Measurements from ENCODE around the gene SGK1. TPM values are rescaled to one million over a fixed set of nuclear protein-coding genes. Genes with fewer than 3 reads are reported as not detected.

The SGK1 gene
- total RNA-seq, 3 donors from 2014 or later: 104 to 459 (median 193) TPM

- intact Hi-C loops (cut with DNase I; ENCODE audit: low total_unique reads): loop anchor here (10.0 kb wide), 1 partner anchor 649 kb away; no protein-coding TSS in a partner anchor
- Histone ChIP-seq H3K4me1 (peaks cover 5 to 6% of the 10 kb centered on the region in 2 donors), H3K27me3 (no peaks in the 10 kb centered on the region), H3K9me3 (no peaks in the 10 kb centered on the region), H3K27ac (peak overlapping the region; percentile 95 to 96), H3K36me3 (peaks cover 8% of the 10 kb centered on the region), H3K4me3 (peak overlapping the region; percentile 78 to 93 (median 87))
- peak in 1 of 2 donors; percentile 73 for DNase-seq (ENCODE audit: low spot score in 2 of 2)
- TF ChIP-seq CTCF (IDR thresholded peaks at IDR 0.05): no peak
- peak in 2 of 3 donors; percentile 9 to 41 for TF ChIP-seq POLR2AphosphoS5 (IDR thresholded peaks at IDR 0.05)
- TF ChIP-seq POLR2A (IDR thresholded peaks at IDR 0.05): no peak
Measured at GRCh38 chr6:134175532-134176263, 142.2 kb downstream of the SGK1 start.

DNA sequence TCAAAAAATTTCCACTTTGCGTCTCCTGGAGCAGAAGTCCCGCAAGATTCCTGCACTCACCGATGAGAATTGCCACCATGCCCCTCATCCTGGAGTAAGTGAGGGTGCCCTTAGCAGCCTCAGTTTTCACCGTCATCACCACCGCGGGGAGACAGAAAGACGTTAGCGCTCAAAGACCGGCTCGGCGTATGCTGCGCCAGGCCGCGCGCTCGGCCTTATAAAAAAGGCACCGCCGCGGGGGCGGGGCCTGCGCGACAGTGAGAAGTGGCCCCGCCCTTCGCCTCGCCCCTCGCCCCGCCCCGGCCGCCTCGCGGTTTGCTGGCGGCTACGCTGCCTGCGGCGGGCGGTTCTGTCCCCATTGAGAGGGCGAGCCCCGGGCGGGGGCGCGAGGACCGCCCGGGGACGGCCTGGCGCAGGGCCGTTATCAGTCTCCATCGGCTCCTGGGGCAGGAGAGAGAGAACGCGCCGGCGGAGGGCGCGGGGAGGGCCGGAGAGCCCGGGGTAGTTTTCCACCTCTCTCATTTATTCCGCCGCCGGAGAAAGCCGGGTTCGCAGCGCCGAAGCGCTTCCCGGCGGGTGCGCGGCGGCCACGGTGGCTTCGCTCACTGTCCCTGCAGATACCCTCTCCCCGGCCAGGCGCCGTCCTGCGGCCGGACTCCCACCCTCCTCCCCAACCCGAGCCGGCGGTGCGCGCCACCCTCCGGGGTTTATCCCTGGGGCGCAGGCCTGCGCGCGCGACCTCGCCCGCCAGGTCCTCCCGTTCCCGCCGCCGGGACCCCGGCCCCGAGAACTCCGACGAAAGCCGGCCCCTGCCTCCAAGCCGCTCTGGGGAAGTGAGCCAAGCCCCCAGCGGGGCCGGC lies 143.0 kb downstream of the SGK1 start:
- peaks cover 5 to 6% of the 10 kb centered on the region in 2 donors for H3K4me1 ChIP-seq
- DNase-seq (ENCODE audit: low spot score in 2 of 2): peak; percentile 80 to 85
- intact Hi-C loops (cut with DNase I; ENCODE audit: low total_unique reads): loop anchor here (10.0 kb wide), 1 partner anchor 650 kb away; no protein-coding TSS in a partner anchor
- peak overlapping the region; percentile 78 to 93 (median 87) for H3K4me3 ChIP-seq
- TF ChIP-seq POLR2AphosphoS5 (IDR thresholded peaks at IDR 0.05): peak; percentile 95 to 97 (median 96)
- no peak for TF ChIP-seq CTCF (IDR thresholded peaks at IDR 0.05)
- peak; percentile 81 for TF ChIP-seq POLR2A (IDR thresholded peaks at IDR 0.05)
- no peaks in the 10 kb centered on the region for H3K27me3 ChIP-seq
- no peaks in the 10 kb centered on the region for H3K9me3 ChIP-seq
- H3K36me3 ChIP-seq: peaks cover 8% of the 10 kb centered on the region
- H3K27ac ChIP-seq: peak overlapping the region; percentile 95 to 96

GRCh38 chr6:134173936-134174671 lies 143.8 kb downstream of the SGK1 start:
- H3K36me3 ChIP-seq: peaks cover 8% of the 10 kb centered on the region
- TF ChIP-seq POLR2AphosphoS5 (IDR thresholded peaks at IDR 0.05): peak in 1 of 3 donors; percentile 44
- TF ChIP-seq CTCF (IDR thresholded peaks at IDR 0.05): peak; percentile 91 to 92 (median 91)
- TF ChIP-seq POLR2A (IDR thresholded peaks at IDR 0.05): no peak
- no peaks in the 10 kb centered on the region for H3K27me3 ChIP-seq
- peak overlapping the region; percentile 95 to 96 for H3K27ac ChIP-seq
- no peaks in the 10 kb centered on the region for H3K9me3 ChIP-seq
- peak; percentile 69 to 78 for DNase-seq (ENCODE audit: low spot score in 2 of 2)
- H3K4me3 ChIP-seq: peak overlapping the region; percentile 78 to 93 (median 87)
- intact Hi-C loops (cut with DNase I; ENCODE audit: low total_unique reads): loop anchor here (10.0 kb wide), 1 partner anchor 651 kb away; no protein-coding TSS in a partner anchor
- H3K4me1 ChIP-seq: peaks cover 5 to 6% of the 10 kb centered on the region in 2 donors

DNA sequence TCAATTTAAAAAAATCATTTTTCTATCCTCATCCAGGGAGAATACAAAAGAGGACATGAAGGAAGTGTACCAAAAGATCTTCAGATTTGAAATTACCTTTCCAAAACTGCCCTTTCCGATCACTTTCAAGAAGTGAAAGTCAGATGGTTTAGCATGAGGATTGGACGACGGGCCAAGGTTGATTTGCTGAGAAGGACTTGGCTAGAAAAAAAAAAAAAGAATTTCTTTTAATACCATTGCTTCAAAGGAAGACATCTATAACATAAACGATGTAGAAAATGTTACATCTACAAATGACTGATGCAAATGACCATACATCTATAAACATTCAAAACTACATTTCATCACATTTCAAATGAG lies 144.6 kb downstream of the SGK1 start:
- intact Hi-C loops (cut with DNase I; ENCODE audit: low total_unique reads): loop anchor here (10.0 kb wide), 1 partner anchor 651 kb away; no protein-coding TSS in a partner anchor
- Histone ChIP-seq H3K4me3 (peak overlapping the region; percentile 78 to 93 (median 87)), H3K9me3 (no peaks in the 10 kb centered on the region), H3K27ac (peak overlapping the region in 1 of 2 donors; percentile 33), H3K36me3 (peaks cover 8% of the 10 kb centered on the region), H3K4me1 (peaks cover 5 to 6% of the 10 kb centered on the region in 2 donors), H3K27me3 (no peaks in the 10 kb centered on the region)
- TF ChIP-seq POLR2AphosphoS5 (IDR thresholded peaks at IDR 0.05): no peak
- no peak for TF ChIP-seq POLR2A (IDR thresholded peaks at IDR 0.05)
- TF ChIP-seq CTCF (IDR thresholded peaks at IDR 0.05): no peak
- DNase-seq (ENCODE audit: low spot score in 2 of 2): no peak

All from breast epithelium (tissue), 4 donors.